ENCODE data around the gene CYP4F8.
"Not testable (repeated sequence)": the region's sequence is repeated elsewhere in the genome, so short reads cannot be mapped to it uniquely, and the experiment has no call there.

The CYP4F8 gene

DNA sequence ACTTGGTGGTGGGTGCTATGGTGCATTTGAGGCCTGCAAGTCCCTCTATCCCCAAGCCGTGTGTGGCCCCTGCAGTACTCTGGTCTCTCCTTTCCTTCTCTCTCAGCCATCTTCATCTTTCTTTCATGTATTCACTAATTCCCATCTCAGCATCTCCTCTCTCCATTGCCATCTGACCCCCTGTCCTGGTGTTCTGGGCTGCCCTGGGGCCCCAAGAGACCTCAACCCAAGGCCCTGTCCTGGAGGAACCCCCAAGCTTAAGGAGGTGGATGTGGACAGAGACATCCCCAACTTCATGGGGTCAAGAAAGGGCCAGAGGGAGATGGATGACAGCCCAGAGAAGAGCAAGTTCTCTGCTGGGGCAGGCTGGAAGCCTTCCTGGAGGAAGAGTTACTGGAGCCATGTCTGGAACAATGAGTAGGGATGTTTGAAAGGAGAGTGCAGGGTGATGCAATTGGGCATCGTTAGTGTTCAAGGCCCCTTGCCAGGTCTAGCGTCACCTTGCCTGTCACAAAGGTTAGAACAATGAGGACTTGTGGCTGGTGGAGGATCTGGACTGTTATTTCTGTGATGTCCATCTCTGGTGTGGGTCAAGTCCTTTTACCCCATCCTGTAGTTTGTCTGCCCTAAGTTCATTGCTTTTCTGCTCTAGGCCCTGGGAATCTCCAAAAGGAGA lies 29.2 kb downstream of the CYP4F8 start:
- Histone ChIP-seq H3K4me2 (ENCODE audit: low read length) (no peak overlapping the region), H3K27me3 (ENCODE audit: insufficient read depth, low read length) (no peaks in the 10 kb centered on the region), H3K4me3 (ENCODE audit: low read depth, low read length, poor library complexity, severe bottlenecking) (no peak overlapping the region)

DNA sequence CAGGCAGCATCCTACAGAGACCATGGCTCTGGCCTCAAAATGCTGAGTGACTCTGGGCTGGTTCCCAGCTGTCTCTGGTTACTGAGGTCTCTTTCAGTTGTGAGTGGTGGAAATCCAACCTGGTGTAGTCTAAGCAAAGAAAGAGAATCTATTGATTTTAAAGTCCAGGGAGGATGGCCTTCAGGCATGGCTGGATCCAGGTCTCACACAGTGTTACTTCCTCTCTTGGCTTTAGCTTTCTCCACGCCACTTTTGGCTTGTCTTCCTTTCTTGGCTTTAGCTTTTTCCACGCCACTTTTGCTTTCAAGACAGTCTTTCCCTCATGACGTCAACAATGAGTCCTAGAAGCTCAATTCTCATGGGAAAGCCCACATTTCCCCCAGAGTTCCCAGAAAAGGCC lies 29.8 kb downstream of the CYP4F8 start:
- H3K27ac ChIP-seq (ENCODE audit: low read depth, low read length, poor library complexity, severe bottlenecking) = no peak overlapping the region
- no peak overlapping the region for H3K4me2 ChIP-seq (ENCODE audit: low read length)
- H3K9me3 ChIP-seq (ENCODE audit: low read length) = no peaks in the 10 kb centered on the region
- H3K36me3 ChIP-seq (ENCODE audit: insufficient read depth, low read length) = no peaks in the 10 kb centered on the region
- H3K27me3 ChIP-seq (ENCODE audit: insufficient read depth, low read length) = no peaks in the 10 kb centered on the region
- no peaks in the 10 kb centered on the region for H3K79me2 ChIP-seq (ENCODE audit: insufficient read depth, low read length)
- no peaks in the 10 kb centered on the region for H4K20me1 ChIP-seq (ENCODE audit: insufficient read depth, low read length)
- TF ChIP-seq EZH2 (IDR thresholded peaks at IDR 0.05; ENCODE audit: borderline replicate concordance, low read length) = no peak
- TF ChIP-seq, protein P1, sequence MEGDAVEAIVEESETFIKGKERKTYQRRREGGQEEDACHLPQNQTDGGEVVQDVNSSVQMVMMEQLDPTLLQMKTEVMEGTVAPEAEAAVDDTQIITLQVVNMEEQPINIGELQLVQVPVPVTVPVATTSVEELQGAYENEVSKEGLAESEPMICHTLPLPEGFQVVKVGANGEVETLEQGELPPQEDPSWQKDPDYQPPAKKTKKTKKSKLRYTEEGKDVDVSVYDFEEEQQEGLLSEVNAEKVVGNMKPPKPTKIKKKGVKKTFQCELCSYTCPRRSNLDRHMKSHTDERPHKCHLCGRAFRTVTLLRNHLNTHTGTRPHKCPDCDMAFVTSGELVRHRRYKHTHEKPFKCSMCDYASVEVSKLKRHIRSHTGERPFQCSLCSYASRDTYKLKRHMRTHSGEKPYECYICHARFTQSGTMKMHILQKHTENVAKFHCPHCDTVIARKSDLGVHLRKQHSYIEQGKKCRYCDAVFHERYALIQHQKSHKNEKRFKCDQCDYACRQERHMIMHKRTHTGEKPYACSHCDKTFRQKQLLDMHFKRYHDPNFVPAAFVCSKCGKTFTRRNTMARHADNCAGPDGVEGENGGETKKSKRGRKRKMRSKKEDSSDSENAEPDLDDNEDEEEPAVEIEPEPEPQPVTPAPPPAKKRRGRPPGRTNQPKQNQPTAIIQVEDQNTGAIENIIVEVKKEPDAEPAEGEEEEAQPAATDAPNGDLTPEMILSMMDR (IDR thresholded peaks at IDR 0.05; ENCODE audit: low read length) = no peak
- H3K4me3 ChIP-seq (ENCODE audit: low read depth, low read length, poor library complexity, severe bottlenecking) = no peak overlapping the region
- no peaks in the 10 kb centered on the region for H3K9me2 ChIP-seq (ENCODE audit: low read depth, low read length)
- no peaks in the 10 kb centered on the region for H3K4me1 ChIP-seq (ENCODE audit: insufficient read depth, low read length, severe bottlenecking)
- no peaks in the 10 kb centered on the region for H3F3A ChIP-seq (ENCODE audit: insufficient read depth, low read length)
- no peak overlapping the region for H3K9ac ChIP-seq (ENCODE audit: low read length)
- no peak overlapping the region for H2AFZ ChIP-seq (ENCODE audit: low read length)

More for the DNA sequence above, 29.2 kb downstream of the CYP4F8 start:
- TF ChIP-seq EZH2 (IDR thresholded peaks at IDR 0.05; ENCODE audit: borderline replicate concordance, low read length) = no peak
- TF ChIP-seq, protein P1 (IDR thresholded peaks at IDR 0.05; ENCODE audit: low read length) = no peak
- H3K36me3 ChIP-seq (ENCODE audit: insufficient read depth, low read length) = no peaks in the 10 kb centered on the region
- no peak overlapping the region for H3K9ac ChIP-seq (ENCODE audit: low read length)
- H4K20me1 ChIP-seq (ENCODE audit: insufficient read depth, low read length) = no peaks in the 10 kb centered on the region
- no peaks in the 10 kb centered on the region for H3K9me2 ChIP-seq (ENCODE audit: low read depth, low read length)
- no peaks in the 10 kb centered on the region for H3F3A ChIP-seq (ENCODE audit: insufficient read depth, low read length)
- H3K4me1 ChIP-seq (ENCODE audit: insufficient read depth, low read length, severe bottlenecking) = no peaks in the 10 kb centered on the region
- no peak overlapping the region for H2AFZ ChIP-seq (ENCODE audit: low read length)
- no peaks in the 10 kb centered on the region for H3K9me3 ChIP-seq (ENCODE audit: low read length)
- no peaks in the 10 kb centered on the region for H3K79me2 ChIP-seq (ENCODE audit: insufficient read depth, low read length)
- H3K27ac ChIP-seq (ENCODE audit: low read depth, low read length, poor library complexity, severe bottlenecking) = no peak overlapping the region

DNA sequence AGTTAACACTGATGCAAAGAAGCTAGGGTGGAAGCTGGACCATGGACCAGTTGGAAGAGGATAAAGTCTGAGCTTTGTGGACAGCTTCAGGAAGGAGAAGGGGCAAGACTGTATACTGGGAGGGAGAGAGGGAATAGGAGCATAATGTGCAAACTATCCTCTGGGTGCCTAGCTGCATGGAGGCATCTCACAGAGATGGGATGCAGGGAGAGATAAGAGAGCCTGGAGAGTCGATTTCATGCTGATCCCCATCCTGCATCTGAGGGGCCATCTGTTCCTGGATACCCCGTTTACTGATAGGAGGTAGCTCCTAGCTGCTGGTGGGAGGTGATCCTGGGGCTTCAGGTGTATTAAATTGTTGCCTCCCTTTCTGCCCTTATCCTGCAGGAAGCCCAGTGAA lies 34.5 kb downstream of the CYP4F8 start:
- no peak for TF ChIP-seq EZH2 (IDR thresholded peaks at IDR 0.05; ENCODE audit: borderline replicate concordance, low read length)
- TF ChIP-seq, protein P1 (IDR thresholded peaks at IDR 0.05; ENCODE audit: low read length) = no peak
- Histone ChIP-seq H3K9me3 (ENCODE audit: low read length) (no peaks in the 10 kb centered on the region), H3K27ac (ENCODE audit: low read depth, low read length, poor library complexity, severe bottlenecking) (no peak overlapping the region), H3K27me3 (ENCODE audit: insufficient read depth, low read length) (no peaks in the 10 kb centered on the region), H3F3A (ENCODE audit: insufficient read depth, low read length) (no peaks in the 10 kb centered on the region), H3K9ac (ENCODE audit: low read length) (no peak overlapping the region), H4K20me1 (ENCODE audit: insufficient read depth, low read length) (no peaks in the 10 kb centered on the region), H3K79me2 (ENCODE audit: insufficient read depth, low read length) (no peaks in the 10 kb centered on the region), H3K4me3 (ENCODE audit: low read depth, low read length, poor library complexity, severe bottlenecking) (no peak overlapping the region), H3K36me3 (ENCODE audit: insufficient read depth, low read length) (no peaks in the 10 kb centered on the region), H3K4me1 (ENCODE audit: insufficient read depth, low read length, severe bottlenecking) (no peaks in the 10 kb centered on the region), H3K4me2 (ENCODE audit: low read length) (no peak overlapping the region), H2AFZ (ENCODE audit: low read length) (no peak overlapping the region), H3K9me2 (ENCODE audit: low read depth, low read length) (no peaks in the 10 kb centered on the region)

DNA sequence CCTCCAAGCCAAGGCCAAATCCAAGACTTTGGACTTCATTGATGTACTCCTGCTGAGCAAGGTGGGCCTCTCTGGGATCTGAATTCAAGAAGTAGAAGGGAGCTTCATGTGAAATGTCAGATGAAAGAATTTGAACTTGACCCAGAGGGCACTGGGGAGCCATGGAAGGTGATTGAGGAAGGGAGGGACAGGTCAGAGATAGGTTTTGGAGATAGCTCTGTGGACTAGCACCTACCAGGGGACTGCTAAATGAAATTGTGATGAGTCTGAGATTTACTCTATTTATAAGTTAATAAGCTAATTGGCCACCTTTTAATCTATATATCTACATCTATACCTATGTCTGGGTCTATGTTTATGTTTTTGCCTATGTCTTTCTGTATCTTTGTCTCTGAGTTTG lies 35.1 kb downstream of the CYP4F8 start:
- not testable (repeated sequence) for H3K4me2 ChIP-seq (ENCODE audit: low read length); H3F3A ChIP-seq (ENCODE audit: insufficient read depth, low read length); H3K79me2 ChIP-seq (ENCODE audit: insufficient read depth, low read length); H2AFZ ChIP-seq (ENCODE audit: low read length); H3K27me3 ChIP-seq (ENCODE audit: insufficient read depth, low read length); H3K4me1 ChIP-seq (ENCODE audit: insufficient read depth, low read length, severe bottlenecking); H3K36me3 ChIP-seq (ENCODE audit: insufficient read depth, low read length); H3K9me3 ChIP-seq (ENCODE audit: low read length); H4K20me1 ChIP-seq (ENCODE audit: insufficient read depth, low read length); H3K27ac ChIP-seq (ENCODE audit: low read depth, low read length, poor library complexity, severe bottlenecking); H3K9me2 ChIP-seq (ENCODE audit: low read depth, low read length); H3K4me3 ChIP-seq (ENCODE audit: low read depth, low read length, poor library complexity, severe bottlenecking); H3K9ac ChIP-seq (ENCODE audit: low read length)
